ENCODE data around the gene ZBTB3. TPM values are rescaled to one million over a fixed set of nuclear protein-coding genes. Genes with fewer than 3 reads are reported as not detected.

The ZBTB3 gene
- total RNA-seq = 1 to 10 TPM; 5.4 to 9.6 (median 8.8) TPM
- 12.7 TPM for total RNA-seq (2013)

GRCh38 chr11:62753736-62754603 is at the start of gene ZBTB3:
TSS of gene ZBTB3 (minus strand) at chr11:62754160. CDS start at chr11:62753664, 496 bp downstream.
- Histone ChIP-seq H3K9me3 (ENCODE audit: control insufficient read depth, insufficient read depth, low read length) (no peaks in the 10 kb centered on the region), H3K36me3 (ENCODE audit: control insufficient read depth, insufficient read depth, low read length) (peaks cover 6% of the 10 kb centered on the region), H3K4me1 (ENCODE audit: control insufficient read depth, insufficient read depth, low read length) (peaks cover 22% of the 10 kb centered on the region), H3K4me3 (ENCODE audit: low read length) (peak within 1 kb of the TSS; percentile 83), H3K27me3 (ENCODE audit: control insufficient read depth, insufficient read depth, low read length) (no peaks in the 10 kb centered on the region), H3K27ac (ENCODE audit: low read length) (peak within 1 kb of the TSS; percentile 81)
- H3K4me3 Mint-ChIP-seq = peak within 1 kb of the TSS; percentile 96
- H3K4me1 Mint-ChIP-seq = peaks cover 9 to 10% of the 10 kb centered on the region in 2 donors
- H3K9me3 Mint-ChIP-seq = no peaks in the 10 kb centered on the region
- H3K27me3 Mint-ChIP-seq (ENCODE audit: low read depth in 2 of 2) = no peaks in the 10 kb centered on the region
- DNase-seq (peak; percentile 93 to 99), ATAC-seq (peak; percentile 92 to 98 (median 94))
- no peak for TF ChIP-seq CTCF (IDR thresholded peaks at IDR 0.05)
- H3K36me3 Mint-ChIP-seq = no peaks in the 10 kb centered on the region
- H3K27ac Mint-ChIP-seq = peak within 1 kb of the TSS; percentile 91 to 96
- WGBS (ENCODE audit: insufficient coverage) = under 1% methylated on average over 47 of the region's 47 CpGs
- intact Hi-C loops (cut with micrococcal nuclease) = loop anchor here (1.0 to 2.0 kb wide), 4 partner anchors 7 to 45 kb away; partner anchors contain the start of genes HNRNPUL2, POLR2G and TMEM179B

- no peaks in the 10 kb centered on the region for H3K27me3 Mint-ChIP-seq (ENCODE audit: low read depth in 2 of 2)
- intact Hi-C loops (cut with micrococcal nuclease) = no loop called here
- Histone ChIP-seq H3K27me3 (ENCODE audit: control insufficient read depth, insufficient read depth, low read length) (no peaks in the 10 kb centered on the region), H3K27ac (ENCODE audit: low read length) (no peak overlapping the region), H3K9me3 (ENCODE audit: control insufficient read depth, insufficient read depth, low read length) (no peaks in the 10 kb centered on the region), H3K4me3 (ENCODE audit: low read length) (no peak overlapping the region), H3K36me3 (ENCODE audit: control insufficient read depth, insufficient read depth, low read length) (peaks cover 69% of the 10 kb centered on the region), H3K4me1 (ENCODE audit: control insufficient read depth, insufficient read depth, low read length) (peaks cover 18% of the 10 kb centered on the region)
- DNase-seq (no peak), ATAC-seq (no peak)
- 88% methylated on average over 4 of the region's 4 CpGs for WGBS (ENCODE audit: insufficient coverage)
- H3K4me1 Mint-ChIP-seq = peaks cover 20 to 46% of the 10 kb centered on the region in 2 donors
- H3K4me3 Mint-ChIP-seq = no peak overlapping the region
- TF ChIP-seq CTCF (IDR thresholded peaks at IDR 0.05) = no peak
- no peaks in the 10 kb centered on the region for H3K9me3 Mint-ChIP-seq
- peak overlapping the region in 1 of 2 donors; percentile 43 for H3K27ac Mint-ChIP-seq
- no peaks in the 10 kb centered on the region for H3K36me3 Mint-ChIP-seq
These were observed 47.1 kb upstream of the ZBTB3 start for GRCh38 chr11:62801071-62801470.

GRCh38 chr11:62799486-62799885 is 45.5 kb upstream of the ZBTB3 start:
- Mint-ChIP-seq H3K36me3 (peaks cover 3% of the 10 kb centered on the region), H3K4me1 (peaks cover 16 to 35% of the 10 kb centered on the region in 2 donors), H3K4me3 (no peak overlapping the region), H3K27me3 (ENCODE audit: low read depth in 2 of 2) (no peaks in the 10 kb centered on the region), H3K27ac (no peak overlapping the region), H3K9me3 (no peaks in the 10 kb centered on the region)
- DNase-seq = no peak
- Histone ChIP-seq H3K27ac (ENCODE audit: low read length) (no peak overlapping the region), H3K4me1 (ENCODE audit: control insufficient read depth, insufficient read depth, low read length) (peaks cover 9% of the 10 kb centered on the region), H3K36me3 (ENCODE audit: control insufficient read depth, insufficient read depth, low read length) (peaks cover 85% of the 10 kb centered on the region), H3K27me3 (ENCODE audit: control insufficient read depth, insufficient read depth, low read length) (no peaks in the 10 kb centered on the region), H3K9me3 (ENCODE audit: control insufficient read depth, insufficient read depth, low read length) (no peaks in the 10 kb centered on the region), H3K4me3 (ENCODE audit: low read length) (no peak overlapping the region)
- no peak for ATAC-seq
- intact Hi-C loops (cut with micrococcal nuclease) = no loop called here
- no peak for TF ChIP-seq CTCF (IDR thresholded peaks at IDR 0.05)
- 96% methylated on average over 10 of the region's 10 CpGs for whole genome bisulfite sequencing (ENCODE audit: insufficient coverage)

Data from natural killer cell (primary cell).